ENCODE measurements around the gene SUGCT.
"Not testable (repeated sequence)": the region's sequence is repeated elsewhere in the genome, so short reads cannot be mapped to it uniquely, and the experiment has no call there.

GRCh38 chr7:40118201-40118600, 16.6 kb upstream of the SUGCT start:
- not testable (repeated sequence) for TF ChIP-seq POLR2AphosphoS5 (IDR thresholded peaks at IDR 0.05; ENCODE audit: low read depth); CTCF (IDR thresholded peaks at IDR 0.05; ENCODE audit: insufficient read depth, low read length)
